GDM1 (cell line): ENCODE results near the gene DEFB110.

Experiments used
- DNase-seq: peaks from one replicate; lab custom pipeline; 2025; lab: John Stamatoyannopoulos, UW

DEFB110 gene

GRCh38 chr6:50021894-50022293 is at the start of gene DEFB110:
Gene DEFB110 (minus strand): TSS chr6:50021994. CDS start chr6:50021935, 59 bp downstream.
- DNase-seq: no peak

GRCh38 chr6:50070101-50070500 is 48.3 kb upstream of the DEFB110 start:
- DNase-seq: no peak

GRCh38 chr6:50062051-50062450 is 40.3 kb upstream of the DEFB110 start:
- no peak for DNase-seq

- DNase-seq: no peak
Measured at GRCh38 chr6:50056242-50056641, 34.4 kb upstream of the DEFB110 start.

GRCh38 chr6:50049829-50050228 is 28.0 kb upstream of the DEFB110 start, which contains the start of gene DEFB112:
Gene DEFB112 (minus strand): TSS chr6:50049929. CDS start chr6:50049869, 60 bp downstream.
- DNase-seq: no peak

GRCh38 chr6:50047026-50047425 is 25.2 kb upstream of the DEFB110 start:
- no peak for DNase-seq

- DNase-seq: no peak
Measured at GRCh38 chr6:50030777-50031562, 9.2 kb upstream of the DEFB110 start.

GRCh38 chr6:50030350-50030749 is 8.6 kb upstream of the DEFB110 start:
- no peak for DNase-seq

- DNase-seq: no peak
Measured at GRCh38 chr6:50025258-50025657, 3.5 kb upstream of the DEFB110 start.

- no peak for DNase-seq
Measured at GRCh38 chr6:50007819-50008218, 14.0 kb downstream of the DEFB110 start.

- DNase-seq: no peak
Measured at GRCh38 chr6:50003139-50003538, 18.7 kb downstream of the DEFB110 start.

- DNase-seq: no peak
Measured at GRCh38 chr6:49995278-49995677, 26.5 kb downstream of the DEFB110 start.

- DNase-seq: no peak
Measured at GRCh38 chr6:49988900-49989299, 32.9 kb downstream of the DEFB110 start.

- no peak for DNase-seq
Measured at GRCh38 chr6:49987749-49988148, 34.0 kb downstream of the DEFB110 start.

GRCh38 chr6:49986551-49986950 is 35.2 kb downstream of the DEFB110 start:
- DNase-seq: no peak

GRCh38 chr6:49982046-49982445 is 39.7 kb downstream of the DEFB110 start:
- DNase-seq: no peak

- DNase-seq: no peak
Measured at GRCh38 chr6:49980898-49981297, 40.9 kb downstream of the DEFB110 start.

- DNase-seq: no peak
Measured at GRCh38 chr6:49979584-49979983, 42.2 kb downstream of the DEFB110 start.

GRCh38 chr6:49978332-49979226 is 43.2 kb downstream of the DEFB110 start:
- DNase-seq: no peak

GRCh38 chr6:49969605-49970004 is 52.2 kb downstream of the DEFB110 start, which contains the start of gene DEFB113:
Gene DEFB113 (minus strand): TSS chr6:49969625. CDS start chr6:49969625, 0 bp downstream.
- DNase-seq: no peak
